Cardiac muscle cell (in vitro differentiated cells and primary cell): ENCODE measurements around the gene SCNN1A. TPM values are rescaled to one million over a fixed set of nuclear protein-coding genes. Genes with fewer than 3 reads are reported as not detected.

Experiments used
- DNase-seq, 2 donors: peaks; one replicate each; pipeline versions ENCODE4 v3.0.0 to v3.0.0-alpha.2; 2010 to 2017; ENCODE audit warnings: low read depth in 1 of 2, low spot score in 1 of 2
- H3K27ac ChIP-seq: fragments of 200-600 bp; sonication (generic); 2 replicates; pipeline ENCODE4 v1.5.1; 2016
- H3K27me3 ChIP-seq: fragments of 200-600 bp; sonication (generic); 2 replicates; pipeline ENCODE4 v1.6.0; 2016; ENCODE audit warnings: control low read depth
- H3K36me3 ChIP-seq: fragments of 200-600 bp; sonication (generic); 2 replicates; pipeline ENCODE4 v1.5.1; 2016; ENCODE audit warnings: control low read depth
- H3K4me1 ChIP-seq: fragments of 200-600 bp; sonication (generic); 2 replicates; pipeline ENCODE4 v1.8.1; 2017; ENCODE audit warnings: low read depth, mild to moderate bottlenecking, mixed run types
- H3K4me3 ChIP-seq: fragments of 200-600 bp; sonication (generic); 2 replicates; pipeline ENCODE4 v1.5.1; 2016; ENCODE audit warnings: mild to moderate bottlenecking
- H3K9me3 ChIP-seq: fragments of 200-600 bp; sonication (generic); 2 replicates; pipeline ENCODE4 v1.5.1; 2017; ENCODE audit warnings: low read depth, mild to moderate bottlenecking, control low read depth
- polyA plus RNA-seq: library from polyadenylated mRNA; unstranded; fragments of >200 nt; fragmentation: Nextera tagmentation; extraction: Ambion mirVana; gene quantifications from 2 replicates; pipeline ENCODE4 v1.2.1, GENCODE V29; 2016
- total RNA-seq: library from RNA; depleted of rRNA; stranded (reverse); fragments of >200 nt; gene quantifications from 2 replicates; pipeline ENCODE4 v1.2.3, GENCODE V29; 2016
- TF ChIP-seq, protein P1 (sequence below): IDR thresholded peaks from 2 replicates; pipeline ENCODE4 v1.5.1; 2012; ENCODE audit warnings: low read depth, mild to moderate bottlenecking, low read length

The SCNN1A gene
- total and polyA plus RNA-seq, 2 experiments from 2014 or later, result 0.66 TPM; not detected in 1

DNA sequence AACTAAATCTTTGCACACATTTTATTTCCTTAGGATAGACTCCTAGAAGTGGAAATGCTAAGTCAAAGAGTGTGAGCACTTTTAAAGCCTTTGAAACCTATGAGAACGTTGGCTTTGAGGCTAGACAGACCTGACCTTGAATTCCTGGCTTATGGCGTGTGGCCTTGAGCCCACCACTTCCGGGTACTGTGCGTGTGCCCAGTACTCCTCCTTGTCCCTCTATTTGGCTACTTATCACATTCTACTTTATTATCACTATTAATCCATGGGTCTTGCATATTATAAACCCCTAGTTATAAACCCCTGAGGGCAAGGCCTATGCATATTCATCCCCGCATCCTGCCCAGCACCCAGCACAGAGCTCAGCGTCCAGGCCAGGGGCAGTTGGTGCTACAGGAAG lies 43.4 kb upstream of the SCNN1A start:
- DNase-seq, result no peak
- H3K27me3 ChIP-seq, result no peaks in the 10 kb centered on the region
- no peaks in the 10 kb centered on the region for H3K9me3 ChIP-seq

DNA sequence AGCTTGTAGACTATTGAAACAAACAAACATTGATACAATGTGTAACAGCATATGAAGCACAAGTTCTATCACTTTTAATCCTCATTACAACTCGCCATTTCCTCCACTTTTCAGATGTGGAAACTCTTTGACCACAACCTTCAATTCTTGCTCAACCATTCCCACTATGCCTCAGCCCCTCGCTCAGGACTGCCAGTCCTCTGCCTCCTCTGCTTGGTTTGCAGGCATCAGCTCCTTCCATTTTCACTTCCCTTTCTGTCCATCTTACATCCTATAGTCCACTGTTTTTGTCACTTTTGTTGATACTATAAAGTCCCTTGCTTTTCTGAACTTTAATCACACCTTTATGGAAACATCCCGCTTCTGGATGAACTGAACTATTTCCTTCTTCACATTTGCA lies 41.2 kb upstream of the SCNN1A start:
- Histone ChIP-seq H3K36me3 (no peaks in the 10 kb centered on the region), H3K9me3 (no peaks in the 10 kb centered on the region), H3K27me3 (no peaks in the 10 kb centered on the region), H3K27ac (no peak overlapping the region), H3K4me3 (no peak overlapping the region), H3K4me1 (no peaks in the 10 kb centered on the region)
- TF ChIP-seq, protein P1, sequence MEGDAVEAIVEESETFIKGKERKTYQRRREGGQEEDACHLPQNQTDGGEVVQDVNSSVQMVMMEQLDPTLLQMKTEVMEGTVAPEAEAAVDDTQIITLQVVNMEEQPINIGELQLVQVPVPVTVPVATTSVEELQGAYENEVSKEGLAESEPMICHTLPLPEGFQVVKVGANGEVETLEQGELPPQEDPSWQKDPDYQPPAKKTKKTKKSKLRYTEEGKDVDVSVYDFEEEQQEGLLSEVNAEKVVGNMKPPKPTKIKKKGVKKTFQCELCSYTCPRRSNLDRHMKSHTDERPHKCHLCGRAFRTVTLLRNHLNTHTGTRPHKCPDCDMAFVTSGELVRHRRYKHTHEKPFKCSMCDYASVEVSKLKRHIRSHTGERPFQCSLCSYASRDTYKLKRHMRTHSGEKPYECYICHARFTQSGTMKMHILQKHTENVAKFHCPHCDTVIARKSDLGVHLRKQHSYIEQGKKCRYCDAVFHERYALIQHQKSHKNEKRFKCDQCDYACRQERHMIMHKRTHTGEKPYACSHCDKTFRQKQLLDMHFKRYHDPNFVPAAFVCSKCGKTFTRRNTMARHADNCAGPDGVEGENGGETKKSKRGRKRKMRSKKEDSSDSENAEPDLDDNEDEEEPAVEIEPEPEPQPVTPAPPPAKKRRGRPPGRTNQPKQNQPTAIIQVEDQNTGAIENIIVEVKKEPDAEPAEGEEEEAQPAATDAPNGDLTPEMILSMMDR, result no peak
- DNase-seq, result peak in 1 of 2 donors; percentile 54

More for the DNA sequence above, 43.4 kb upstream of the SCNN1A start:
- Histone ChIP-seq H3K4me3 (no peak overlapping the region), H3K27ac (no peak overlapping the region), H3K4me1 (no peaks in the 10 kb centered on the region), H3K36me3 (no peaks in the 10 kb centered on the region)
- TF ChIP-seq, protein P1, result no peak

DNA sequence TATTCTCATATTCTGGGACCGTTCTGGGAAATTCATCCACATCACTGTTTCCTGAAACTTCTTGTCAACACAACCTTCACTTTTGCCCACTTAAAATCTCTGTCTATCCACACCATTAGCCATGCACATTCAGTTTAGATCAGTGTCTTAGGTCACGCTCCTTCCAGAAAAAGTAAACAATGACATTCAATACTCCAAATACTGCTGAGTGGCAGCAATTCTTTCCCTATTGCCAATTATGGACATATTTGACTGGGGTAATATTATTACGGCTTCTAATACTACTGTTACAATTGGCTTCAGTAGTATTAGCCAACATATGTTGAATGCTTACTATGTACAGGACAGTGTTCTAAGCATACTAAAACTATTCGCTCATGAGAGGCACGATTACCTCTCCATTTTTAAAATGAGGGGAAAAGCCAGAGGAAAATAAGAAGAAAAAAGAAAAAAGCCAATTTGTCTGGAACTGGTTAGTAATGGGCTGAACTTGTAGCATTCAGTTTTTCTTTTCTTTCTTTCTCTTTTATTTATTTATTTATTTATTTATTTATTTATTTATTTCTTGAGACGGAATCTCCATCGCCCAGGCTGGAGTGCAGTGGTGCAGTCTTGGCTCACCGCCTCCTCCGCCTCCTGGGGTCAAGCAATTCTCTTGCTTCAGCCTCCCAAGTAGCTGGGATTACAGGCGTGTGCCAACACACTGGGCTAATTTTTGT lies 32.0 kb upstream of the SCNN1A start:
- H3K4me1 ChIP-seq, result no peaks in the 10 kb centered on the region
- H3K27ac ChIP-seq, result no peak overlapping the region
- H3K4me3 ChIP-seq, result no peak overlapping the region
- TF ChIP-seq, protein P1, result no peak
- no peaks in the 10 kb centered on the region for H3K9me3 ChIP-seq
- no peak for DNase-seq
- no peaks in the 10 kb centered on the region for H3K27me3 ChIP-seq
- H3K36me3 ChIP-seq, result no peaks in the 10 kb centered on the region

DNA sequence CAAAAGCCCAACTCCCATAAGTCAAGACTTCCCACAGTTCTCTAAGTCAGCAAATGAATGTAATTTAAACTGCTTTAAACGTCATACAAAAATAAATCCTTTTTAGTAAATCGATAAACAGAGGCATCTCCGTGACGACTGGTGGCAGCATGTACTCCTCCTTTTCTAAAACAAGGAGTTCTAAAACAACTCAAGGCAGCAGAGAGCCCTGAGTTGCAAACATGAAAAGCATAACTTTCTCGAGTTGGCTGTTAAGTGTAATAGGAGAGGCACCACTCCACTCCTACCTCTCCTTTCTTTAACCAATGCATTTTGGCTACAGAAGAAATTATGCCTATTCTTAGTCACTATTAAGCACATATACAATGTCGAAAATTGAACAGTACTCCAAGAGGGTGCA lies 30.6 kb upstream of the SCNN1A start:
- no peaks in the 10 kb centered on the region for H3K4me1 ChIP-seq
- no peak for DNase-seq
- TF ChIP-seq, protein P1, result no peak
- no peaks in the 10 kb centered on the region for H3K27me3 ChIP-seq
- no peaks in the 10 kb centered on the region for H3K36me3 ChIP-seq
- no peak overlapping the region for H3K27ac ChIP-seq
- H3K9me3 ChIP-seq, result no peaks in the 10 kb centered on the region
- H3K4me3 ChIP-seq, result no peak overlapping the region

DNA sequence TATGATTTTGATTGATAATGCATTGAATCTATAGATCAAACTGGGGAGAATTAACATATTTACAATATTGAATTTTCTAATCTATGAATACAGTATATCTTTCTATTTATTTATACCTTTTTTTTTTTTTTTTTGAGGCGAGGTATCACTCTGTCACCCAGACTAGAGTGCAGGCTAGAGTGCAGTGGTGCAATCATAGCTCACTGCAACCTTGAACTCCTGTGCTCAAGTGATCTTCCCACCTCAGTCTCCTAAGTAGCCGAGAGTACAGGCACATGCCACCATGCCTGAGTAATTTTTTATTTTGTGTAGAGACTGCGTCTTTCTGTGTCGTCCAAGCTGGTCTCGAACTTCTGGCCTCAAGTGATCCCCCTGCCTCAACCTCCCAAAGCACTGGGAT lies 29.0 kb upstream of the SCNN1A start:
- no peak overlapping the region for H3K4me3 ChIP-seq
- no peaks in the 10 kb centered on the region for H3K4me1 ChIP-seq
- no peaks in the 10 kb centered on the region for H3K36me3 ChIP-seq
- no peak for DNase-seq
- no peak overlapping the region for H3K27ac ChIP-seq
- no peaks in the 10 kb centered on the region for H3K27me3 ChIP-seq
- H3K9me3 ChIP-seq, result no peaks in the 10 kb centered on the region
- TF ChIP-seq, protein P1, result no peak
